Ovary (tissue), 3 donors: ENCODE measurements around the gene PEX7.

Experiments
- EP300 ChIP-seq: sonication (generic); formaldehyde crosslinking; IDR thresholded peaks from one replicate; pipeline ENCODE4 v1.6.1; 2017; ENCODE audit warnings: antibody characterized with exemption
- POLR2A ChIP-seq: fragments of 450-650 bp; IDR thresholded peaks from one replicate; pipeline ENCODE4 v1.6.1; 2017; ENCODE audit warnings: antibody characterized with exemption, mild to moderate bottlenecking, moderate library complexity
- TF ChIP-seq, protein P1 (sequence below), 3 donors: fragments of 450-650 bp in 2 of 3; fragments of 200-600 bp in 1 of 3; IDR thresholded peaks; one replicate each; pipeline versions ENCODE4 v1.5.1 to v1.8.0; 2016 to 2022; ENCODE audit warnings: antibody characterized with exemption in 3 of 3, mild to moderate bottlenecking in 1 of 3
- donor health status: DM: no; HTN: no; CAD: no.

DNA sequence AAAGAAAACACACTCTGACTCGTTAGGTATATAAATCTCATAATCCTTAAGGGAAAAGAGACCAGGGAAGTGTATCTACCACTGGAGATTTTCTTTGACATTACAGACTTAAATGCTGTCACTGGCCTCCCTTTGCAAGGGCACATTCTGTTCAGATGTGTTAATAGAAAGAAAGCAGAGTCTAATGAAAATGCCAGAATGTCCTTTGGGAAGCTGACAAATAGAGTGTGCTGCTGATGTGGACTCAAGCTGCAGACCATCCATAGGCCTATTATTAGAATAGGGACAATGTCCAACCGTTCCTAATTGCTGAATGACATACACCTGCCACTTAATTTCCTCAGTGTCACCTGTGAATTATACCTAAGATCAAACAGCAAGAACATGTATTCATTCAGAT lies 140.9 kb downstream of the PEX7 start:
- TF ChIP-seq, protein P1, sequence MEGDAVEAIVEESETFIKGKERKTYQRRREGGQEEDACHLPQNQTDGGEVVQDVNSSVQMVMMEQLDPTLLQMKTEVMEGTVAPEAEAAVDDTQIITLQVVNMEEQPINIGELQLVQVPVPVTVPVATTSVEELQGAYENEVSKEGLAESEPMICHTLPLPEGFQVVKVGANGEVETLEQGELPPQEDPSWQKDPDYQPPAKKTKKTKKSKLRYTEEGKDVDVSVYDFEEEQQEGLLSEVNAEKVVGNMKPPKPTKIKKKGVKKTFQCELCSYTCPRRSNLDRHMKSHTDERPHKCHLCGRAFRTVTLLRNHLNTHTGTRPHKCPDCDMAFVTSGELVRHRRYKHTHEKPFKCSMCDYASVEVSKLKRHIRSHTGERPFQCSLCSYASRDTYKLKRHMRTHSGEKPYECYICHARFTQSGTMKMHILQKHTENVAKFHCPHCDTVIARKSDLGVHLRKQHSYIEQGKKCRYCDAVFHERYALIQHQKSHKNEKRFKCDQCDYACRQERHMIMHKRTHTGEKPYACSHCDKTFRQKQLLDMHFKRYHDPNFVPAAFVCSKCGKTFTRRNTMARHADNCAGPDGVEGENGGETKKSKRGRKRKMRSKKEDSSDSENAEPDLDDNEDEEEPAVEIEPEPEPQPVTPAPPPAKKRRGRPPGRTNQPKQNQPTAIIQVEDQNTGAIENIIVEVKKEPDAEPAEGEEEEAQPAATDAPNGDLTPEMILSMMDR (IDR thresholded peaks at IDR 0.05), result no peak
- TF ChIP-seq POLR2A (no peak), EP300 (no peak)
